ENCODE data around the gene SLCO3A1.
"Not testable (repeated sequence)": the region's sequence is repeated elsewhere in the genome, so short reads cannot be mapped to it uniquely, and the experiment has no call there.

SLCO3A1 gene

DNA sequence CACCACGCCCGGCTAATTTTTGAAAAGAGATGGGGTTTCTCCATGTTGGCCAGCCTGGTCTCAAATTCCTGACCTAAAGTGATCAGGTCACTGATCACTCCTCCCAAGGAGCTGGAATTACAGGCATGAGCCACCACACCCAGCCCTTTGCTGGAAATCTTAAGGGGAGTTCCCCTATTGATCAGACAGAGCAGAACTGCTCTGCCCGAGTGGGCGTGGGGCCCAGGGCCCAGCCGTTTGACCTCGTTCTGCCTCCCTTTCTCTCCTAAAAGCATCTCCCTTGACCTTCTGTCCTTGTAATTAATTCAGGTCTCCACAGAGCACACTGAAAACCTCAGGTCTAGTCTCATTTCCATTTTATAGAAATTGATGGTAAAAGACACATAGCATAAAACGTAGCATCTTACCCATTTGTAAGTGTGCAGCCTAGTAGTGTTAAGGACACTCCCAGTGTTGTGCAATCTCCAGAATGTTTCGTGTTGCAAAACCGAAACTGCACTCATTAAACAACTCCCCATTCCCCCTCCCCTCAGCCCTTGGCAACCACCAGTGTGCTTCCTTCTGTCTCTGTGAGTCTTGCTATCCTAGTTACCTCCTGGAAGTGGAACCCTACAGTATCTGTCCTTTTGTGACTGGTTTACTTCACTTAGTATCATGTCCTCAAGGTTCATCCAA is 89.3 kb downstream of the SLCO3A1 start:
- DNase-seq, result peak; percentile 10

DNA sequence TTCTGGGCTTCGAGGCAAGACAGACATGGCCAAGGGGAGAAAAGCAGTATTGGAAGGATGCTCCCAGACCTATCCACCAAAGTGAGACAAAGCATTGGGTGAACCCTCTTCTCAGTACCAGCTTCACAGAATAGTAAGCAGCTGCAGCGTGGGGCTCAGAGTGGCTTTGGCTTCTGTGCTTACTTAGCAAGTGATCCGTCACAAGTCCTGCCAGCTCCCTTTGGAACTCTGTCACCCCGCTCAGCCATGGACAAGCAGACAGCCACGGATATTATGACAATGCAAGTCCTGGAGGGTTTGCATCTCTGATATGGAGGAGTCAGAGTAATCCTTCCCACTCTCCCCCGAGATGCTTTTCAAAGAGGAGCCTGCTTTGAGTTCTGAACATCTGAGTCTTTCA is 90.8 kb downstream of the SLCO3A1 start:
- DNase-seq, result no peak

DNA sequence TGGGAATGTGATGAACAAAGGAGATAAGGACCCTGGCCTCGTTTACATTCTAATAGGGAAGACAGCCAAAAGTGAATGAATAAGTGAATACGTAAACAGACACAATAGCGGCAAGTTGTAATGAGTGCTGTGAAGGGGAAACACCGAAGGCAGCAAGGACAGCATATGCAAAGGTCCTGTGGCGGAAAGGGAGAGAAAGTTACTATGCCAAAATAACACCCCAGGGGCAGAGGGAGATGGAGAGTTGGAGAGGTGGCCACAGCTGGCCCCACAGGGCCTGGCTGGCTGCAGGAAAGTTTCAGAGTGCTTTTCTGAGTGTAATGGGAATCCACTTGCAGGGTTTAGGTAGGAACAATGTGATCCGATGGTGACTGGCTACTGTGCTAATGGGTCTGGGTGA is 91.9 kb downstream of the SLCO3A1 start:
- no peak for DNase-seq

DNA sequence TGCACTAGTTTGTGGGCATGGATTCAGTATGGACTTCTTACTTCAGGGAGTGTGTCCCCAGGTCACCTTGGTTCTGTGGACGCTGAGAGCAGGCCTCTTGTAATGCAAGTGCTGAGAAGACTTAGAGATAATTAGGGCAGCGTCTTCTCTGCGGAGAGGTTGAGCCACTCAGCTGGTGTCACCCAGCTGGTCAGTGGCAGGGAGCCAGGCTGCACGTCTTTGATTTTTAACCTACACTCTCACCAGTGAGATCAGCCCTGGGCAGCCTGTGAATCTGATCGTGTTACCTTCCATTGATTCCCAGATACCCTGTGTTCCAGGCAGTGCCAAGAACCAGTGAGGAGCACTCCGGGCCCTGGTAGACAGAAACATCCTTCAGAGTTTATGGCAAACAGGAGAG is 92.6 kb downstream of the SLCO3A1 start:
- no peak for DNase-seq

DNA sequence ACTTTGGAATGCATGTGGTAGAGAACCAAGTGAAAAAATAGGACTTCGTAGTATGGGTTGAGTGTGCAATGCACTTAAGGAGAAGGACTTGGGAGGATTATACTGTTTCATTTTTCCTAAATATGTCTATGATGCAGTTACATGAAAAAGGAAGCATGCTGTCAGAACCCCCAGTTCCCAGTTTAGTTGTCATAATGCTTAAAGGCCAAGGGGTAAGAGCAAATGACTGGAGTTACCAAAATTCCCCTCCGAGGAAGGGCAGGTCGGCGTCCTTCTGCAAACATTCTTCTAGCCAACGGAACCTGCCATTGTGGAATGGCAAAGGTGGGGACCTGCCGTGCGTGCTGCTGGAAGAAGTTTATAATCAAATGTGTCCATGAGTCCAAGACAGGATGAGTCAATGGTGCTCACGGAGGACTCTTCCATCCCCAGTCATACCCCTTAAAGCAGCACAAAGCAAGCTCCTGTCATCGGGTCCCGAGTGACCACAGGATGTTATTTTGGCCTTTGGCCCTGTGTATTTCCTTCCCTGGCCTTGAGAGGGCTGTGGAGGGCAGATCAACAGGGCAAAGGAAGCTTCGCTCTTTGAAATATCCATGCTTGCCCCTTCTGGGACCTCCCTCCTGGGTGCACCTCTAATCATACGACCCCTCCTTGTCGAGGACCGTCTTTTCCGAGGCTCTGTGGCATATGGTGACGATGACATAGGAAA is 93.2 kb downstream of the SLCO3A1 start:
- no peak for DNase-seq

DNA sequence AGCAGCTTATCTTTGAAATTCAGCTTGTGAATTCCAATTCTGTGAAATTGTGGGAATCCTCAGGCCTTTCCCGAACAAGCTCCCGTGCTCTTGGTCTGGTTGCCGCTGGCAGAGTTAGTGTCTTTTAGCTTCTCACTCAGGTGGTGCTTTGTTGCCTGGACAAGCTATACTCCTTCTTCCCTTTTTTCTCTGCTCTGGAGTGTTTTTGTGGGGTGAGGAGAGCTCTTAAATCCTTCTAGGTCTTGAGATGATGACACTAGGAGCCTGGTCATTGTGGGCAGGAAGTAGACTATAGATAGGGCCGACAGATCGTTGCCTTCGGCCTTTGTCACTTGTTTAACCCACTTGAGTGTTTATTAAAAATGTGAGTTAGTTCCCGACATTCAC is 93.8 kb downstream of the SLCO3A1 start:
- DNase-seq, result no peak

DNA sequence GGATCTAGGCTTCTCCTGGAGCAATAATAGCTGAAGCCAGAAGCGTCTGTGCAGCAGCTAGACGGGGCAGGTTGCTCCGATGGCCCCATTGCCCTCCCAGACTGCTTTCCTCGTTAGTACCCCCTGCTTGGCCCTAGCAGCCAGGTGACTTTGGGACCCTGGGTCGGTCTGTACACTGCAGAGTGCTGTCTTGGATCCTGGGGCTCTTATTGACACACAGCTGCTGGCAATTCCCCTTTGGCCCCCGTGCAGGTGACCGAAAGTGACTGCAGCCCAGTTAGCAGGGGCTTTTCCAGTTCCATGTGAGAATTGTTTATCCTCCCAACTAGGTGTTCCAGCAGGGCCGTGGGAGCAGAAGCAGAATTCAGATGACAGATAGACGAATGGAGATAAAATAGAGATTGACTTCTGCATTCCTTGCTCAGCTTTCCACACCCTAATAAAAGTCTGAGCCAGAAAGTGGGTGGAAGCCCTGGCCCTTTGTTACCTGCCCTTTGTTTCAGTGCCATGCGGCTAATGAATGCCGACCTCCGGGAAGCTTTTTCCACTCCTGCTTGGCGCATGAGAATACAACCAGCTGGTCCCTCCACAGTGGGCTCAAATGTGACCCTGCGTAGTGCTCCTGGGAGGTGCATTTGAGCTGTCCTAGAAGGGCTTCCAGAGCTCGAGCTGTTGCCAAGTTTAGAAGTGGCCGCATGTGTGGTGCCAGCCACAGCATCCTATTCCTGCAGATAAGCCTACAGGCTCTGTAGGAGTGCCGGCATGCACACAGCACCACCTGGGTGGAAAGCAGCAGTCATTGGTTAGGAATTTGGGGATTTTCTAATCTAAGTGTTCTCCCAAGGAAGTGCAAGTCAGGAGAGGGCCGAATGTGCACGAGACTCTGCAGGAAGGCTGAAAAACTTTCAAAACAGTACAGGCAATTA is 94.4 kb downstream of the SLCO3A1 start:
- DNase-seq, result no peak

DNA sequence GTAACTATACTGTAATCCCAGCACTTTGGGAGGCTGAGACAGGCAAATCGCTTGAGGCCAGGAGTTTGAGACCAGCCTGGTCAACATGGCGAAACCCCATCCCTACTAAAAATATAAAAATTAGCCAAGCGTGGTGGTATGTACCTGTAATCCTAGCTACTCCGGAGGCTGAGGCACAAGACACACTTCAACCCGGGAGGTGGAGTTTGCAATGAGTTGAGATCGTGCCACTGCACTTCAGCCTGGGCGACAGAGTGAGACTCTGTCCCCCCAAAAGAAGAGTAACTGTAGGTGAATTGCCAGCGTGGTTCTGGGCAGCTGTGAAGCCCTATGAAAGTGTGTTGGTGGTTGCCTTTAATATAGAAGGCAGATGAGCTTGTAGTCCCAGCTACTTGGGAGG is 95.9 kb downstream of the SLCO3A1 start:
- DNase-seq, result no peak

DNA sequence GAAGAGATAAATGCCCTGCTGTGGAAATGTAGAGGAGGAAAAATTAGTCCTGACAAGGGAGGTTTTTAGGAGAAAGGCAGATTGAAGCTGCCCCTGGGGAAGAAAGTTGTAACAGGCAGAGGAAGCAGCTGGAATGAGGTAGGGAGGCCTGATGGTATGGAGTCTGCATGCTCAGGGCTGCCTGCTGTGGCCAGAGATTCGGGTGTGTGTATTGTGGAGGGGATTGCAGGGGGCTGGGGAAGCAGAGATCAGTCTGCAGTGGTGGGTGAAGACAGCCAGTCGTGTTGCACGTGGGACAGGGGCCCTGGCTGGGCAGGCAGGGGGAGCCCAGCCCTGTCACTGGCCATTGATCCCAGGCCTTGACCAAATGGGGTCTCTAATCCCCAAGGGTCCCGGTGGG is 96.5 kb downstream of the SLCO3A1 start:
- DNase-seq, result no peak

DNA sequence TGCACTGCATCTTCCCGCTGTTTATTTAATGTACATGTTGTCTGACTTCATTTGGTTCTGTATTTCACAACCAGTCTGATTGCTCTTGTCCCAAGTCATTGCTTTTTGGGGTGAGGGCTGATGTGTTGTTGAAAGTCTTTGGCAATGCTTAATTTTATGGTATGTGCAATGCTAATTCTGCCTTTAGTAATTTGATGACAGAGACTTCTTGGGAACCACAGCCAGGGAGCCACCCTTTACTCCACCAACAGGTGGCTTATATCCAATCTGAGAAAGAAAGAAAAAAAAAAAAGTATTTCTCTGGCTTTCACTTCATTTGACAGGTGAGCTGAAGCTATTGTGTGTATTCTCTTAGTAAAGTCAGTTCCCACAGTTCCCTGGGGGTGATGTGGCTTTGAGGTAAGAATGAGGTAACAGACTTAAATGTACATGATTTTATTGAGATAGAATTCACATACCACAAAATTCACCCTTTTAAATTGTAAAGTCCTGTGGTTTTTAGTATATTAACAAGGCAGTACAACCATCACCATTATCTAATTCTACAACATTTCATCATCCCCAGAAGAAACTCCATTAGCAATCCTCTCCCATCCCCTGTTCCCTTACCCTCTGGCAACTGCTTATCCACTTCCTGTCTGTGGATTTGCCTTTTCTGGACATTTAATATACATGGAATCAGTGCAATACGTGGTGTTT is 97.3 kb downstream of the SLCO3A1 start:
- no peak for DNase-seq

DNA sequence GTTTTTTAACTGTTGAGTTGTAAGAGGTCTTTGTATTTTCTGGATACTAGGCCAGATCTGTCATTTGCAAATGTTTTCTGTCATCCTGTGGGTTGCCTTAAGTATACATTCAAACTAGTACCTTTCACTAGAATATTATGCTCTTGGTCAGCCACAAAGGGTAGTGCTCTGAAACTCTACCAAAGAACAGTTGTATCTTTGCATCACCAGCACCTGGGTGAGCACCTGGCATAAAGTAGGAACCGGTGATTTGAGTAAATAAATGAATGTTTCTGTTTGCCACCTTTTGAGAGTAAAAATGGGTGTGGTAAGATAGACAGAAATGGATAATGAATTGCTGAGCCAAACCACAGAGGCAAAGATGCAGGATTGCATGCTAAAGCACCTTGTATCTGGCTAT is 98.7 kb downstream of the SLCO3A1 start:
- DNase-seq, result no peak

DNA sequence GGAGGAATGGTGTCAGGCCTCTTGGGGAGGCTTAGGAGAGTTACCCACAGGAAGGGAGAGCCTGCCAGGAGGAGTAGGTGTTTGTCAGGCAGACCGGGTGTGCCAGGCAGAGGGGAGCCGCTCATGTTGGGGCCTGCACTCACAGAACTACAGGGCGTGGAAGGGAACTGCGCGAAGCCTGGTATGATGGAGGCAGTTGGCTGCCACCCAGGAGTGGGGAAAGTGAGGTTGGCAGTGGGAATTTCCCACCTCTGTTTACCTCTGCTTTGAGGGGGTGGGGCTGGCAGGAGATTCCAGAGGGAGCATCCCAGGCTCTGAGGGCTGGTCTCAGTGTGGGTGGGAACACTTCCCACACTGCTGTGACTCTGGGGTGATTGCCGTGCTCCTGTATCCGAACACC is 99.9 kb downstream of the SLCO3A1 start:
- no peak for DNase-seq

DNA sequence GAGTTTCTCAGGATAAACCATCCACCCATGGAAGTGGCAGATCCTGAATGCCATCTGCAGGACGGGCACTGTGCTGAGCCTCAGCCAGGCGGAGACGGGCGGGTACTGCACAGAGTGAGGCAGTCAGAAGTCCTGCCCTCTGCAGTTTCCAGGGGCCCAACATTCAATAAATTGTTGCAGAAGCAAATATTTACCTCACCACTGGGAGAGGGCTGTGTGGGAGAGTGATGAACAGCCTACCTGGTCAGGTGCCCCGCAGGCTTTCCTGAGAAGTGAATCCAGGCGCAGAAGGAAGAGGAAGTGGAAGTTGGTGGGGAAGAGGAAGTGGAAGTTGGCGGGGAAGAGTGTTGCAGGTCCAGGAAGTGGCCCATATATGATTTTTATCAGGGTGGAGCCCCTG is 100.8 kb downstream of the SLCO3A1 start:
- DNase-seq, result no peak

DNA sequence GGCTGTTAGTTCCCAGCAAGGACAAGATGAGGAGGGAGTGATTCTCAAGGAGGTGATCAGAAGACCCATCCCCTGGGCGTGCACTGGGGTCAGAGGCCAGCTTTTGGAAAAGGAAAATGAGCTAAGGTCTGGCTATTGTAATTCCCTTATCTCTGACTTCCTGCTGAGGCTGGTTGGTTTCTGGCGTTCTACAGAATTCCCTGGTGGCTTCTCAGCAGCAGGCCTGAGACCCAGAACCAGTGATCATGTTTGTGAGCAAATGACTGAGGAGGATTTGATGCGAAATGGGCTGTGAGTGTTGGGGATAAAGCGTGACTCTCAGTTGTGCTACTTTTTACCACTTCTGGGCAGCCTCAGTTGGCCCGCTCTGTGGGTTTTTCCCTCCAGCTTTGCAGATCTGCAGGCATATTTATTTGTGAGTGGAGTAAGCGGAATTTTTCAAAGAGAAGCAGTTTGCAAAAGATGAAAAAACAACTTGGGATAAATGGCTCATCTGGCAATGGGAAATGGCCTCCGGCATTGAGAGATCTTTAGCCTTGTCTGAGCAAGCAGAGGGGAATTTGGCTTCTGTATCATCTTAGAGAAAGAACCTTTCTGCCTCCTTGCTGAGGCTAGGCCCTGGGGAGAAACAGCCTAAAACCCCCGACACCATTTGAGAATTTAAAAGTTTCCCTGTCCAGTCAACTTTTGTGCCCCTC is 102.7 kb downstream of the SLCO3A1 start:
- no peak for DNase-seq

DNA sequence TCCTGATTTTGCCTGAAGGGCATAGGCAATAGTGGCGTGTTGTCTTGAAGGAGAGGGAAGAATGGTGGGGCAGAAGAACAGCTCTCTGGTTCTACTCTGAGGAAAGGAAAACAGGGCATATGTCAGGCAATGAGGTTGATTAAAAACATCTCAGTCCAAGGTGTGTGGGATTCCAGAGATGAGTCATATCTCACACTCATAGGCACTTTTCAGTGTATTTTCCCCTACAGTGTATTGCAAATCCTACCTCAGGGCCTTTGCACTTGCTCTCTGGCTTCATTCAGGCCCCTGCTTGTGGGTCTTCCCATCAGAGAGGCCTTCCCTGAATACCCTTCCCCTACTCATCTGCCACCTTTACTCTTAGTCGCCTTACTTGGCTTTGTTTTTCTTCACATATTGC is 107.8 kb downstream of the SLCO3A1 start:
- no peak for DNase-seq

DNA sequence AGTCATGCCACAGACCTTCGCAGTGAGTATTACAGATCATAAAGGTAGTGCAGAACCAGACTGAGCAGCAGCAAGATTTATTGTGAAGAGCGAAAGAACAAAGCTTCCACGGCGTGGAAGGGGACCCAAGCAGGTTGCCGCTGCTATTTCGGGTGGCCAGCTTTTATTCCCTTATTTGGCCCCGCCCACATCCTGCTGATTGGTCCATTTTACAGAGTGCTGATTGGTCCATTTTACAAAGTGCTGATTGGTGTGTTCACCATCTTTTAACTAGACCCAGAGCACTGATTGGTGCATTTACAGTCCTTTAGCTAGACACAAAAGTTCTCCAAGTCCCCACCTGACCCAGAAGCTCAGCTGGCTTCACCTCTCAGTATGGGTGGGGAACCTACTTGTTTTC is 110.2 kb downstream of the SLCO3A1 start:
- not testable (repeated sequence) for DNase-seq

DNA sequence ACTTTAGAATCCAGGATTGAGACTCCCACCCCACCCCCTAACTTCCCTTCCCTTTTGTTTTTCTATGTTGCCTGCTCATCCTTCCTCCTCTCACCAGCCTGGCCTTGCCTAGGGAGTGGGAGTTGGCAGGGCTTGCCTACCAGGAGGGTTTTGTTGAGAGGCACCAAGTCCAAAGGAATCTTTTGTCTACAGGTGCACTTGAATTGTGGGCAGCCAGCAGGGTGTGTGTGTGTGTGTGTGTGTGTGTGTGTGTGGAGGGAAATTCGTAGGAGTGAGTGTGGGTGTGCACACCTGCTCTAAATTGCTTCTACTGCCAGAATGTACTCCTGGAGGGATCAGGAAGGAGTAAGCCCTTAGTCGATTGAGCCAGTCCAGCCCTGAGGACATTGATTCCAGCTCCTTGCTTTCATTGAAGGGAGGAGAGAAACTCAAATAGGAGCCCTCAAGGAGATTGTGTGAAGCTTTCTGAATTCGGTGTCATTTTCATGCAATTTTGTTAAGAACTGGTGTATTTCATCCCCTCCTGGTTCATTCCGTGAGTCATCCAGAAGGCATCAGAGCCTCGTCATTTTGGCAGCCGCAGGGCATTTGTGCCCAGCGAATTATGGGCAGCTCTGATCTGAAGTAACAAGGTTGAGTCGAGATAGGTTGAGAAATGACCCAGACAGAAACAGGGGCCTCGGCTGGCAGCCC is 112.1 kb downstream of the SLCO3A1 start:
- DNase-seq, result no peak

DNA sequence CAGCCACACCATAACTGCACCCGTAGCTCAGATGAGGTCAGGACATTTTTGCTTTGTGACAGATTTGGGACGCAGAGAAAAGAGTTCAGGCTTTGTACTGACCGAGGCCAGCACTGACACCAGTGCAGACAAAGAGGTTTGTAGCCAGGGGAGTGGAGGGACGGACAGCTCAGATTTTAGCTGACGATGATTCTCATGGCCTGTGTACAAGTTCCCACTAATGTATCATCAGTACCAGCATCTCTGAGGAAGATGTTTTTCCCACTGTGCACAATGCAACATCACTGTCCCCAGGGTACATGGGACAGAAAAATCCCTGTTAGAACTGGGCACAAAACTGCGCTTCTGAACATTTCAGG is 112.7 kb downstream of the SLCO3A1 start:
- DNase-seq, result no peak

DNA sequence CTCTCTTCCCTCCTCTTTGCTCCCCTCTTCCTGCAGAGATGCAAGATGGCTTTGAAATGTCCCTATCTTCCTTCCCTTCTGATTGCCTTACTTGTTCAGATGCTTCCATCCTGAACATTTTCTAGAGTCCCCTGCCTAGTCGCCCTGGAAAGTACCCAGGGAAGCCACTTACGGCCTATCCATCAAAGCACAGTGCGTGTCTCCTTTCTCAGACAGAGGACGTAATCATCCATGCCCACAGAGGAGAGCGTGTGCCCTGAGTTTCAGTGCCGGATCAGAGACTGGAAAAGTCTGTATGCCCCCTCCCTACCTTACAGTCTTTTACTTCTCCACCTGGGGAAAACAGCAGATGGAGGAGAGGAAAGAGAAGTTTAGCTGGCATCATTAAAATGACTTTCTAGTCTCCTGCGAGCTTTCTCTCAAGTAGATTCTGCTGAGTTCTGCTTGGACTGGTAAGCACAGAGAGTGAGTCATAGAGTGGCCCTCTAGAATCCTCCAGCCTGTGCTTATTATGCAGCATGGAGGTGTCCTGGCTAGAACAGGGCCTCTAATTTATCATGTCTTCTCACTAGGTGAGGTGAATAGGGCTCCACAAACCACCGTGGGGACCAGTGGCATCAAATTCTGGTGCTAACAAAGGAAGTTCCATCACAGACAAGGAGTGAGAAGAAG is 114.6 kb downstream of the SLCO3A1 start:
- no peak for DNase-seq

DNA sequence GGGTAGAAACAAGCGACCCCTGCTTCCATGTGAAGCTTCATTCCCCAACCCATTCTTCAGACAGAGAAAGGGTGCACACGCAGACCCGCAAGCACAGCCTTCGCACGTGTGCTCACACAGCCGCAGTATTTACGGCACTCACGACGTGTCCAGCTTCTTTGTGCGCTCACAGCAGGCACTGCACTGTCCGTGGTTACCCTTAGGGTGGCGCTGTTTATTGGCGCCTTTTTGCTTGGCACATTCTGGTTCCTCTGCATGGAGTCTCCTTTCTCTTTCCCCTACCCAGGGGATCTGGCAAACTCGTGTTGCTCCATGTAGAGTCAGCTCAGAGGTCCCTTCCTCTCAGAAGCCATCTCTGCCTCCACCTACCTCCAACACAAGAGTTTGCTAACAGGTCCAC is 115.1 kb downstream of the SLCO3A1 start:
- no peak for DNase-seq

DNA sequence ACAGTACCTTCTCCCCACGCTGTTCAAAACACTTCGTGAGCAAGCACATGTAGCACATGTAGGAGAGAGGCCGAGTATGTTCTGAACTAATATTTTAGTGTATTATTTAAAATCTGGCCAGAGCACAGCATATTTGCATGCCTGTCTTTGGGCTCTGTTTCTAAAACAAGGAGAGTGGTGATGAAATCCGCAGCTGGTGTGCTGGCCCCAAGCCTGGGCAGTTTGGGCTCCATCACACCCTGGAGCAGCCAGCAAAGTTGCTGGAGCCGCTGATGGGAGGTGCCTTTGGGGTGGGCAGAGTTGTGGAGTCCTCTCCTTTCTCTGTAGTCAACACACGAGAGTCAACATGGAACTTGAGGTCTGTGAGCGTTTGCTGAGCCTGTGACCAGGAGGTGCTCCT is 116.6 kb downstream of the SLCO3A1 start:
- no peak for DNase-seq
